Thyroid gland (tissue), 4 donors: ENCODE data around the gene NUP50.

ENCODE experiments used
- POLR2A ChIP-seq, 2 donors: fragments of 450-650 bp; IDR thresholded peaks; one replicate each; pipeline ENCODE4 v1.6.1; 2017; ENCODE audit warnings: antibody characterized with exemption in 2 of 2, mild to moderate bottlenecking in 2 of 2, moderate library complexity in 1 of 2
- TF ChIP-seq, protein P1 (sequence below), 6 experiments: fragments of 200-600 bp in 3 of 6; fragments of 450-650 bp in 3 of 6; sonication (generic) in 3 of 6; IDR thresholded peaks; one replicate each; pipeline ENCODE4 v1.5.1; 2016 to 2019; ENCODE audit warnings: antibody characterized with exemption in 6 of 6, mild to moderate bottlenecking in 2 of 6, inconsistent platforms in 1 of 6, moderate library complexity in 1 of 6

DNA sequence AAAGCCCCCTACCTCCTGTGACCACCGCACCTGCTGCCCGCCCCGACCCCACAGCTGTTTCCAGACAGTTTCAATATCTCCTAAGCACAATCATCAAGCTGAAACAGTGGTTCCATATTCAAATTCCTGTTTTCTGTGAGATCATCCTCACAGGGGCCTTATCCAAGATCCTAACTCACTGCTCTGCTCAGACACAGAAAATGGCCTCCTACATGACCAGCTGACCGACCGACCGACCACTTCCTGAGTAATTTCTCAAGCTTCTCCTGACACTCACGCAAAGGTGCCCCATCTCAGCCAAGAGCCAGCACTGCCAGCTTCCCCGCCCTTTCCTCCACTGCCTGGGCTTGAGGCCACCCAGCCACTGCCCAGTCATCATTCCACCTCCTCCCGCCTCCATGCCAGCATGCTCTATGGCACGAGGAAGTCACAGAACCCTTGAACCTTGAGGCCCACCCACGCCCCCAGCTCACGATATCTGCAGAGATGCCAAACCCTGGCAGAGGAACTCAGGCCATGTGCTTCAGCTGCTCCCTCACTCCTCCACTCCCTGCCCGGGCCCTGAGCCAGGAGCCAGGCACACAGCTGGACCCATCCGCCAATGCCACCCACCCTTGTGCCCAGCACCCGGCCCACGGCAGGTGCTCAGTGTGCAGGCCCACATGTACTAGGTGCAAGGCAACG is 62.9 kb downstream of the NUP50 start:
- no peak for TF ChIP-seq POLR2A (IDR thresholded peaks at IDR 0.05)
- TF ChIP-seq, protein P1, sequence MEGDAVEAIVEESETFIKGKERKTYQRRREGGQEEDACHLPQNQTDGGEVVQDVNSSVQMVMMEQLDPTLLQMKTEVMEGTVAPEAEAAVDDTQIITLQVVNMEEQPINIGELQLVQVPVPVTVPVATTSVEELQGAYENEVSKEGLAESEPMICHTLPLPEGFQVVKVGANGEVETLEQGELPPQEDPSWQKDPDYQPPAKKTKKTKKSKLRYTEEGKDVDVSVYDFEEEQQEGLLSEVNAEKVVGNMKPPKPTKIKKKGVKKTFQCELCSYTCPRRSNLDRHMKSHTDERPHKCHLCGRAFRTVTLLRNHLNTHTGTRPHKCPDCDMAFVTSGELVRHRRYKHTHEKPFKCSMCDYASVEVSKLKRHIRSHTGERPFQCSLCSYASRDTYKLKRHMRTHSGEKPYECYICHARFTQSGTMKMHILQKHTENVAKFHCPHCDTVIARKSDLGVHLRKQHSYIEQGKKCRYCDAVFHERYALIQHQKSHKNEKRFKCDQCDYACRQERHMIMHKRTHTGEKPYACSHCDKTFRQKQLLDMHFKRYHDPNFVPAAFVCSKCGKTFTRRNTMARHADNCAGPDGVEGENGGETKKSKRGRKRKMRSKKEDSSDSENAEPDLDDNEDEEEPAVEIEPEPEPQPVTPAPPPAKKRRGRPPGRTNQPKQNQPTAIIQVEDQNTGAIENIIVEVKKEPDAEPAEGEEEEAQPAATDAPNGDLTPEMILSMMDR (IDR thresholded peaks at IDR 0.05), result no peak
